OCI-LY1 (cell line): ENCODE data around the gene GRAMD1A.

Experiments used
- EZH2 ChIP-seq: fragments of 200-600 bp; sonication (generic), shearing (Covaris generic); IDR thresholded peaks from 2 replicates; pipeline ENCODE4 v1.8.0; 2017; ENCODE audit warnings: borderline replicate concordance, mixed run types, mild to moderate bottlenecking, antibody characterized with exemption, low read length, moderate library complexity, mixed read lengths
- TF ChIP-seq, protein P1 (sequence below): fragments of 200-600 bp; sonication (generic), shearing (Covaris generic); IDR thresholded peaks from 2 replicates; pipeline ENCODE4 v1.5.1; 2017; ENCODE audit warnings: mild to moderate bottlenecking, antibody characterized with exemption, low read length, moderate library complexity, mixed read lengths

- TF ChIP-seq EZH2 = no peak
- TF ChIP-seq, protein P1, sequence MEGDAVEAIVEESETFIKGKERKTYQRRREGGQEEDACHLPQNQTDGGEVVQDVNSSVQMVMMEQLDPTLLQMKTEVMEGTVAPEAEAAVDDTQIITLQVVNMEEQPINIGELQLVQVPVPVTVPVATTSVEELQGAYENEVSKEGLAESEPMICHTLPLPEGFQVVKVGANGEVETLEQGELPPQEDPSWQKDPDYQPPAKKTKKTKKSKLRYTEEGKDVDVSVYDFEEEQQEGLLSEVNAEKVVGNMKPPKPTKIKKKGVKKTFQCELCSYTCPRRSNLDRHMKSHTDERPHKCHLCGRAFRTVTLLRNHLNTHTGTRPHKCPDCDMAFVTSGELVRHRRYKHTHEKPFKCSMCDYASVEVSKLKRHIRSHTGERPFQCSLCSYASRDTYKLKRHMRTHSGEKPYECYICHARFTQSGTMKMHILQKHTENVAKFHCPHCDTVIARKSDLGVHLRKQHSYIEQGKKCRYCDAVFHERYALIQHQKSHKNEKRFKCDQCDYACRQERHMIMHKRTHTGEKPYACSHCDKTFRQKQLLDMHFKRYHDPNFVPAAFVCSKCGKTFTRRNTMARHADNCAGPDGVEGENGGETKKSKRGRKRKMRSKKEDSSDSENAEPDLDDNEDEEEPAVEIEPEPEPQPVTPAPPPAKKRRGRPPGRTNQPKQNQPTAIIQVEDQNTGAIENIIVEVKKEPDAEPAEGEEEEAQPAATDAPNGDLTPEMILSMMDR = no peak
Observed at GRCh38 chr19:35034588-35035382, 34.7 kb downstream of the GRAMD1A start.
